Measurements from ENCODE around the gene FGF3.
A peak's percentile ranks its signal among the peaks of the same experiment; 100 is the strongest.

Gene FGF3

GRCh38 chr11:69843529-69843921 lies 24.3 kb upstream of the FGF3 start:
- DNase-seq (ENCODE audit: low read depth), result no peak

- DNase-seq (ENCODE audit: low read depth), result no peak
Observed at GRCh38 chr11:69842746-69843528, 23.7 kb upstream of the FGF3 start.

- no peak for DNase-seq (ENCODE audit: low read depth)
Observed at GRCh38 chr11:69841859-69842698, 22.9 kb upstream of the FGF3 start.

- DNase-seq (ENCODE audit: low read depth), result no peak
Observed at GRCh38 chr11:69841170-69841858, 22.1 kb upstream of the FGF3 start.

GRCh38 chr11:69840371-69841169 lies 21.4 kb upstream of the FGF3 start:
- no peak for DNase-seq (ENCODE audit: low read depth)

DNA sequence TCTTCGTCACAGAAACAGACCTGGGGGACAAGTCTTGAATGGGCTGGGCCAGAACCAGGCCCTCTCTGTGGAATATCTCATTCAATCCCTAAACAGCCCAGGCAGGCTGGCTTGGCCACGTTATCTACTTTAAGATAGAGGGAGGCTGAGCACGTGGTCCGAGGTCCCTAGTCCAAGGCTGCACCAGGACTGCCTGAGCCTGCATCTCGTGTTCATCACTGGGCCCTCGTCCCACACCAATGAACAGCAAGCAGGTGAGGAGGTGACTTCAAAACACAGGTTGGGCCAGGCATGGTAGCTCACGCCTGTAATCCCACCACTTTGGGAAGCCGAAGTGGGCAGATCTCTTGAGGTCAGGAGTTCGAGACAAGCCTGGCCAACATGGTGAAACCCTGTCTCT lies 20.3 kb upstream of the FGF3 start:
- DNase-seq (ENCODE audit: low read depth), result no peak

GRCh38 chr11:69837791-69838190 lies 18.6 kb upstream of the FGF3 start:
- no peak for DNase-seq (ENCODE audit: low read depth)

- no peak for DNase-seq (ENCODE audit: low read depth)
Observed at GRCh38 chr11:69836401-69836800, 17.2 kb upstream of the FGF3 start.

DNA sequence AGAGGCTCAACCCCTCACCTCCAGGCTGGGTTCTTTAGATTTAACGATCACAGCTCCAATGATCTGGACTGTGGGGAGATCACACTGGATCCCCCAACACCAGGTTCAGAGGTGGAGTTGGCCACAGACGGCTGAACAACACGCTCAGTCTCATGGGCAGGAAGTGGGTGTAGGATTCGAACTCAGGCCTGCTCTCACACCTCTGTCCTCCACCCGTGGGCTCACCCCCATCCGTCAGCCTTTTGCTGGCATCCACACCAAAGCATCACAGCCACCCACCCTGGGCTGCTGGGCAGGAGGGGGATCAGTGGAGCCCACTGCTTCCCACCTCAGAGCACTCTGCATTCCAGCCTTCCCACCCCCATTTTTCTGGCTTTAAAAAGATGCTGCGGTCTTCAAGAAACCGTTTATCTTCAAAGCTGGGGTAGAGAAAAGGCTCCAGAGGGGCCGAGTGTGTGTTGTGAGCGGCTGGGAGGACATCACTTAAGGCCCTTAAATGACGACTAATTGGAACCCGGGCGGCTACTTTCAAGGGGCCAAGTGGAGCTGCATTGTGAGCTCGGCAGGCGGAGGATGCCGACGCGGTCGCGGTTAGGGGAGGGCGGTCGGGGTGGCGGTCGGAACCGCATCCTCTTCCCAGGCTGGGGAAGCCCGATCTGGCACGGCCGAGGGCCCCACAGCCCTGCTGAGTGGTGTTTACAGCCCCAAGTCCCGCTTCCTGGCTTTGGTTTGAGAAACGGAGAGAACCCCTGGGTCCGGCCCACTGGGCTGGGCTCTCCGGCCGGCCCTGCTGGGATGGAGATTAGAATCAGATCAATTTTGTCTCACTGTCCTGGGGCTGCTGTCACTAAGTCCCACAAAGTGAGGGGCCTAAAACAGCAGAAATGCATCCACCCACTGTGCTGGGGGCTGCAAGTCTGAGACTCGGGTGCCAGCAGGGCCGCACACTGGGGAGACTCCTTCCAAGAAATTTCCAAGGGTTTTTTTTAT lies 15.9 kb upstream of the FGF3 start:
- peak; percentile 25 for DNase-seq (ENCODE audit: low read depth)

GRCh38 chr11:69834251-69834650 lies 15.0 kb upstream of the FGF3 start:
- DNase-seq (ENCODE audit: low read depth), result no peak

DNA sequence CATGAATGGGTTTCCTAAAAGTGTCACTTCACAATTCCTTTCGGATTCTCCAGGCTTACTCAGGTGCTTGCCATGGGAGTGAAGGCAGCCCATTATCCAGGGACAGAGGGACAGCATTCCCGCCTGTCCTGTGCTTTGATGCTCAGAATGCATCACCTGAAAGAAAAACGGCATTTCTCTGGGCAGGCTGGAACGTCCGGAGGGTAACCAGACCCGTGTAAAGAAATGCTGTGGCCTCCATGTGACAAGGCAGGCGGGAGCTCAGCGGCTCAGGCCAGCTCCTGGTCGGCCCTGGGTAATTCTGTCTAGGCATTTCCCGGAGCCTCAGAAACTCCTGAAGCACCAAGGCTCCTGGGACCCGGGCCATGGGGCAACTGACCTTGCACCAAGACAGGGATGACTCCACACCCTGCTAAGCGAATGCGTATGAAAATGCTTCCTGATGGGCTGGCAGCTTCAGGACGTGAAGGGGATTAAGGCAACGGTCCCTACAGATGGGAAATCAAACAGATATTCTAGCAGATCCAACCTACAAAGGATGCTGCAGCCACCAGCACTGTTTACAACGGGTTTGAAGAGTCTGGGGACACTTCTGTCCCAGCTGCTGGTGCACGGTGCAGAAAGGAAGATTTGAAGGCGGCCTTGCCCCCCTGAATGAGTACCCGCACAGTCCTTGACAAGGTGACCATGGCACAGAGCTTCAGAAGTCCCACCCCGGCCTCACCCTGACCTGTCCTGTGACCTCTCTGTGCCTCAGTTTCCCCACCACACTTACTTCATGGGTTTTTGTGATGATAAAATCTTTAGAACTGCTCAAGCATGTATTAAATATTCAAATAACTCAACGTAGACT lies 13.6 kb upstream of the FGF3 start:
- DNase-seq (ENCODE audit: low read depth), result no peak

DNA sequence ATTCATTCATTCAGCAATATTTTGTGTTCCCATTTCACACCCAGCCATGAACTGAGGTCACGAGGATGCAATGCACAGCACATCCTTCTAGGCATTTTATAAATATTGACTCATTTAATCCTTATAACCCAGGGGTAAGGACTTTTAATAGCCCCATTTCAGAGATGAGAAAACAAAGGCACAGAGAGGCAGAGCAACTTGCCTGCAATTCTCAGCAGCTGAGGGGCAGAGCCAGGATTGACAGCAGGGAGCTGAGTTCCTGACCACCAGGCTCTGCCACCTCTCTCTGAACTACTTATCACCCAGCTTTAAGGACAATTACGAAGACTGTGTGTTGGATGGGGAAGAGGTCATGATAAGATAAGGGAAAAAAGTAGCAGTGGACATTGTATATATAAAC lies 12.8 kb upstream of the FGF3 start:
- DNase-seq (ENCODE audit: low read depth), result no peak

- no peak for DNase-seq (ENCODE audit: low read depth)
Observed at GRCh38 chr11:69830086-69830485, 10.9 kb upstream of the FGF3 start.

DNA sequence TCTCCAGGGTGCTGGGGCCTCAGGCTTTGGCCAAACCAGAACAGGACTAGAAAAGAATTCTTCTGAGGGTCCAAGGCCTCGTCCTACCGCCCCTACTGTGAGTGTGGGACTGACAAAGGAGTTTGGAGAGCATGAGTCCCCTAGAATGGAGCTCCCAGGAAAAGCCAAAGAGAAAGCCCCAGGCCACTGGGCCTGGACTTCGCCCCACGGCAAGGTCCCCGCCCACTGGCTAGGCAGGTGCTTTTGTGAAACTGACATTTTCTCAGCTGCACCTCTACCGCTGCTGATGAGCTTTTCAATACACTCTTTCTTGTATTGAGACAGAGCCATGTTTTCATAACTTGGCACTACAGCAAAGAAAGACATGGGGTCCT lies 9.7 kb upstream of the FGF3 start:
- no peak for DNase-seq (ENCODE audit: low read depth)

GRCh38 chr11:69828276-69828970 lies 9.2 kb upstream of the FGF3 start:
- DNase-seq (ENCODE audit: low read depth), result no peak

DNA sequence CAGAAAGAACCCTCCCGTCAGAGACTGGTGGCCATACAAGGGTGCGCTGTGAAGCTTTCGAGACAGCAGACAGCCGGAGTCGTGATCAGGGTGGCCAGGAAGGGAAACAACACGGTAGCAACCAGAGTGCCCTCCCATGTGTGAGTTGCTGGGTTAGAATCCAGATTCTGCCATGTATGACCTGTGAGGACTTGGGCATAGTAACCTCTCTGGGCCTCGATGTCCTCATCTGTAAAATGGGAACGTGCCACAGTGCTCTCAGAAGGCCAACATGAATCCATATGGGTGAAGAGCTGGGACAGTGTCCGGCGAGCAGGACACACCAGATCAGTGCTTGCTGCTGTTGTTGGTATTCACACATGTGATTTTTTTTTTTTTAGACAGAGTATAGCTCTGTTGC lies 7.6 kb upstream of the FGF3 start:
- no peak for DNase-seq (ENCODE audit: low read depth)

DNA sequence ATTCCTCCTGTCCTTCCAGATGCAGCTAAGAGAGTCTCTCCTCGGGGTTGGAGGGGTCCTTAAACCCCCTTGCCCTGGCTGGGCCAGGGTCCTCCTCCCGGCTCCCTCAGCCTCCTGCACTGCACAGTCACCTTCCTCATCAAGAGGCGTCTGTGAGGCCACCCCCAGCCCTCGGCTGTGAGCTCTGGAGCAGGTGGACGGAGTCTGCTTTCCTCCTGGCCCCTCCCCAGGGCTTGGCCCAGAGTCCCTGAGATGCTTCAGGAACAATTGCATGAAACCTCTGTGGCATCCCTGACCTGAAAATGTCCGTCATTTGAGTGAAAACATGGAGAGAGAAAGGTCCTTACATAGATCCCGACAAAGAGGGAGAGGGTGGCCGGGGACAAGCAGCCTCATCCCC lies 6.7 kb upstream of the FGF3 start:
- DNase-seq (ENCODE audit: low read depth), result no peak

DNA sequence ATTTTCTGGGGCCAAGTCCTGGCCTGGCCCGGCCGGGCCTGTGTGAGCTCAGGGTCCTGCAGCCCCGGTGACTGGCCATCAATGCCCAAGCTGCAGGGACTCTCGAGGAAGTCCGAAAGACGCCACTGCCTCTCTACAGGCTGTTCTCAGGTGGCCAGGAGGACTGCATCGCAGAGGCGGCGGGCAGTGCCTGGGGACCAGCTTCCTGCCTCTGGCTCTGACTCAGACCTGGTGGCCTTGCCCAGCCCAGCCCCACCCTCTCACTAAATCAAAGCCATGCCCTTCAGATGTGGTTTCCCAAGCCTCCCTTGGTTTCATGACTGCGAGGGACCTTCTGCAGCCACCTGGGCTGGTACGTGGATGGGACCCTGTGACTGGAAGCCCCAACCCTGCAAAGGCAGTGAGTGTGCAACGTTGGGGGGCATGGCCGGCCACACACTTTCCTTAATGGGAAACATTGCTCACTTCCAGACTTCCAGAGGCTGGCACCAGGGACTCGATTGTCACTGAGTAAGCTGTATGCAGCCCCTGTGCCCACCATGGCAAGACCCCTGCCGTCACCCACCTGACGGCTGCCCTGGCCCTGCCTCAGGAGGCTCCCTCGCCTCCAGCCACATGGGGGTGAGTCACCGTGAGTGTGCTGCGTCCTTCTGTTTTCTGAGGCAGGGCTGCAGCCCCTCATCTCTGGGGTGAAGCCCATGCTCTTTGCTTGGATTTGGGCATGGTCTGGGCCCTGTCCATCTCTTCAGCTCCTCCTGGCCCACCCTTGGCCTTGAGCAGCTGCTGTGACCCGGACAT lies 6.0 kb upstream of the FGF3 start:
- no peak for DNase-seq (ENCODE audit: low read depth)

Data from CMK (cell line).